H9 (cell line): ENCODE results near the gene SNRPA1. TPM values are rescaled to one million over a fixed set of nuclear protein-coding genes. Genes with fewer than 3 reads are reported as not detected.

Source experiments
- DNase-seq: peaks from one replicate; pipeline ENCODE4 v3.0.0-alpha.2; 2017
- H2AFZ ChIP-seq: one replicate; pipeline ENCODE4 v1.6.1; 2013; ENCODE audit warnings: mild to moderate bottlenecking, low read length, control low read depth, moderate library complexity
- H2AK5ac ChIP-seq: 2 replicates; pipeline ENCODE4 v1.6.1; 2013; ENCODE audit warnings: low read length, control low read depth, mixed read lengths; ENCODE audit not compliant: insufficient read length
- H2BK120ac ChIP-seq: one replicate; pipeline ENCODE4 v1.6.1; 2013; ENCODE audit warnings: low read depth, mild to moderate bottlenecking, low read length, control low read depth, inconsistent platforms; ENCODE audit not compliant: poor library complexity, severe bottlenecking
- H2BK12ac ChIP-seq: 2 replicates; pipeline ENCODE4 v1.6.1; 2013; ENCODE audit warnings: low read length, control low read depth, mixed read lengths, low read depth; ENCODE audit not compliant: insufficient read length
- H2BK15ac ChIP-seq: 2 replicates; pipeline ENCODE4 v1.6.1; 2013; ENCODE audit warnings: low read depth, low read length, control low read depth
- H2BK20ac ChIP-seq: one replicate; pipeline ENCODE4 v1.6.1; 2013; ENCODE audit warnings: low read depth, mild to moderate bottlenecking, low read length, control low read depth, inconsistent platforms; ENCODE audit not compliant: poor library complexity, severe bottlenecking
- H2BK5ac ChIP-seq: 2 replicates; pipeline ENCODE4 v1.6.1; 2013; ENCODE audit warnings: low read length, control low read depth, mixed read lengths; ENCODE audit not compliant: insufficient read length
- H3K14ac ChIP-seq: 2 replicates; pipeline ENCODE4 v1.6.1; 2013; ENCODE audit warnings: low read length, control low read depth; ENCODE audit not compliant: insufficient read depth
- H3K18ac ChIP-seq: 2 replicates; pipeline ENCODE4 v1.6.1; 2013; ENCODE audit warnings: low read depth, mild to moderate bottlenecking, mixed read lengths, low read length, control low read depth; ENCODE audit not compliant: insufficient read length
- H3K23ac ChIP-seq: 2 replicates; pipeline ENCODE4 v1.6.1; 2013; ENCODE audit warnings: low read length, control low read depth, mixed read lengths, low read depth; ENCODE audit not compliant: insufficient read length
- H3K23me2 ChIP-seq: 2 replicates; pipeline ENCODE4 v1.6.1; 2013; ENCODE audit warnings: low read depth, mild to moderate bottlenecking, mixed read lengths, low read length, control low read depth; ENCODE audit not compliant: insufficient read length, poor library complexity, severe bottlenecking
- H3K27ac ChIP-seq: 2 replicates; pipeline ENCODE4 v1.5.1; 2013; ENCODE audit warnings: low read length, control low read depth, mixed read lengths, low read depth; ENCODE audit not compliant: insufficient read length
- H3K27me3 ChIP-seq: 2 replicates; pipeline ENCODE4 v1.6.1; 2013; ENCODE audit warnings: low read length, control low read depth, inconsistent platforms; ENCODE audit not compliant: insufficient read depth
- H3K4ac ChIP-seq: 2 replicates; pipeline ENCODE4 v1.6.1; 2013; ENCODE audit warnings: low read depth, mild to moderate bottlenecking, control low read depth, inconsistent platforms, low read length, moderate library complexity
- H3K4me1 ChIP-seq: 2 replicates; pipeline ENCODE4 v1.6.1; 2013; ENCODE audit warnings: low read length, control low read depth, inconsistent platforms; ENCODE audit not compliant: insufficient read depth
- H3K4me2 ChIP-seq: 2 replicates; pipeline ENCODE4 v1.6.1; 2013; ENCODE audit warnings: low read length, control low read depth, mixed read lengths; ENCODE audit not compliant: insufficient read length, insufficient read depth
- H3K56ac ChIP-seq: 2 replicates; pipeline ENCODE4 v1.6.1; 2013; ENCODE audit warnings: low read depth, mild to moderate bottlenecking, mixed read lengths, low read length, control low read depth; ENCODE audit not compliant: insufficient read length
- H3K79me1 ChIP-seq: 2 replicates; pipeline ENCODE4 v1.6.1; 2013; ENCODE audit warnings: low read depth, mild to moderate bottlenecking, moderate library complexity, low read length, control low read depth, inconsistent platforms; ENCODE audit not compliant: insufficient read depth, poor library complexity, severe bottlenecking
- H3K79me2 ChIP-seq: 2 replicates; pipeline ENCODE4 v1.6.1; 2013; ENCODE audit warnings: low read length, control low read depth, inconsistent platforms; ENCODE audit not compliant: insufficient read depth
- H3K9ac ChIP-seq: 2 replicates; pipeline ENCODE4 v1.6.1; 2013; ENCODE audit warnings: low read length, control low read depth, mixed read lengths; ENCODE audit not compliant: insufficient read length; ENCODE audit errors: extremely low read depth
- H3K9me3 ChIP-seq: one replicate; pipeline ENCODE4 v1.6.1; 2013; ENCODE audit warnings: low read depth, low read length, inconsistent platforms; ENCODE audit not compliant: control insufficient read depth
- H3T11ph ChIP-seq: one replicate; pipeline ENCODE4 v1.6.1; 2013; ENCODE audit warnings: mild to moderate bottlenecking, low read length, control low read depth, inconsistent platforms
- H4K20me1 ChIP-seq: one replicate; pipeline ENCODE4 v1.6.1; 2013; ENCODE audit not compliant: control insufficient read depth, insufficient read length, insufficient read depth
- H4K5ac ChIP-seq: 2 replicates; pipeline ENCODE4 v1.6.1; 2013; ENCODE audit warnings: low read depth, mild to moderate bottlenecking, mixed read lengths, low read length, control low read depth; ENCODE audit not compliant: insufficient read length
- H4K8ac ChIP-seq: replicated peaks from 2 replicates; pipeline ENCODE4 v1.6.1; 2013; ENCODE audit warnings: low read length, control low read depth, mixed read lengths, low read depth; ENCODE audit not compliant: insufficient read length
- H4K91ac ChIP-seq: 2 replicates; pipeline ENCODE4 v1.6.1; 2013; ENCODE audit warnings: low read depth, mild to moderate bottlenecking, moderate library complexity, mixed read lengths, low read length, control low read depth; ENCODE audit not compliant: insufficient read length
- H3K27ac Mint-ChIP-seq, 3 experiments: 2 replicates in 2 of 3; 3 replicates in 1 of 3; pipeline ENCODE4 v1.8.0; 2020 to 2021; ENCODE audit warnings: mixed read lengths in 3 of 3, mild to moderate bottlenecking in 1 of 3, moderate library complexity in 1 of 3
- H3K27me3 Mint-ChIP-seq: 2 replicates; pipeline ENCODE4 v1.8.0; 2021; ENCODE audit warnings: low read depth, mild to moderate bottlenecking, moderate library complexity, mixed read lengths
- H3K36me3 Mint-ChIP-seq, 3 experiments: 2 replicates in 2 of 3; 3 replicates in 1 of 3; pipeline ENCODE4 v1.8.0; 2020 to 2021; ENCODE audit warnings: low read depth in 3 of 3, mixed read lengths in 3 of 3; ENCODE audit not compliant: insufficient read depth in 1 of 3
- H3K4me1 Mint-ChIP-seq, 2 experiments: 2 replicates each; pipeline ENCODE4 v1.8.0; 2020; ENCODE audit warnings: mixed read lengths in 2 of 2
- H3K4me3 Mint-ChIP-seq, 2 experiments: 2 replicates in 1 of 2; 3 replicates in 1 of 2; pipeline ENCODE4 v1.8.0; 2020 to 2021; ENCODE audit warnings: mild to moderate bottlenecking in 2 of 2, mixed read lengths in 2 of 2, moderate library complexity in 1 of 2
- H3K9me3 Mint-ChIP-seq, 2 experiments: 2 replicates in 1 of 2; 3 replicates in 1 of 2; pipeline ENCODE4 v1.8.0; 2020; ENCODE audit warnings: mild to moderate bottlenecking in 2 of 2, mixed read lengths in 2 of 2, moderate library complexity in 1 of 2
- WGBS: extraction: QIAGEN DNeasy Blood & Tissue Kit; methylation state at CpG from one replicate; pipeline ENCODE4 v1.1.7; 2013; ENCODE audit warnings: missing lambda C conversion rate, low lambda C conversion rate, mixed read lengths; ENCODE audit not compliant: insufficient read length; ENCODE audit errors: extremely low coverage; 5-methylcytosine and 5-hydroxymethylcytosine counted together
- total RNA-seq: library from RNA; stranded (reverse); gene quantifications from 2 replicates; pipeline ENCODE4 v1.2.1, GENCODE V29; 2021
- TF ChIP-seq, protein P1 (sequence below): fragments of 200-600 bp; sonication (generic); conservative IDR thresholded peaks from 3 replicates; pipeline ENCODE4 v1.8.0; 2021; ENCODE audit warnings: antibody characterized with exemption, mild to moderate bottlenecking

Gene SNRPA1
- total RNA-seq, 1 experiment from 2014 or later: 145 TPM

- Histone ChIP-seq H3K79me2 (no peaks in the 10 kb centered on the region; the same call in 1 of the 2 replicates), H3K14ac (no peak within 1 kb of the TSS), H2BK5ac (no peak within 1 kb of the TSS), H3K9ac (peak within 1 kb of the TSS; percentile 66), H2BK12ac (no peak within 1 kb of the TSS), H4K5ac (no peak within 1 kb of the TSS), H3K4me2 (peak within 1 kb of the TSS; percentile 99), H4K20me1 (no peaks in the 10 kb centered on the region), H3K23ac (no peak within 1 kb of the TSS), H4K91ac (no peak within 1 kb of the TSS), H2BK120ac (no peak within 1 kb of the TSS), H3K23me2 (peaks cover 11% of the 10 kb centered on the region), H2AK5ac (no peak within 1 kb of the TSS), H3K18ac (no peak within 1 kb of the TSS), H2BK20ac (no peak within 1 kb of the TSS), H3K56ac (no peak within 1 kb of the TSS), H2AFZ (no peak within 1 kb of the TSS), H3K4me1 (no peaks in the 10 kb centered on the region), H3K4ac (no peak within 1 kb of the TSS), H4K8ac (no peak within 1 kb of the TSS), H3K9me3 (no peaks in the 10 kb centered on the region), H2BK15ac (no peak within 1 kb of the TSS), H3T11ph (no peak within 1 kb of the TSS), H3K27me3 (no peaks in the 10 kb centered on the region), H3K27ac (no peak within 1 kb of the TSS), H3K79me1 (no peaks in the 10 kb centered on the region)
- DNase-seq: peak; percentile 86
- no peaks in the 10 kb centered on the region for H3K27me3 Mint-ChIP-seq
- H3K36me3 Mint-ChIP-seq: peaks cover 28 to 62% (median 50%) of the 10 kb centered on the region in 3 experiments; a peak in 6 of 7 replicates
- peak within 1 kb of the TSS; percentile 66 to 96 (median 74) for H3K27ac Mint-ChIP-seq
- peak within 1 kb of the TSS; percentile 98 to 100 for H3K4me3 Mint-ChIP-seq
- H3K4me1 Mint-ChIP-seq: peaks cover 2 to 7% of the 10 kb centered on the region in 2 experiments
- no CpG with 5 or more reads among the region's 91 CpGs for WGBS
- H3K9me3 Mint-ChIP-seq: no peaks in the 10 kb centered on the region
- TF ChIP-seq, protein P1, sequence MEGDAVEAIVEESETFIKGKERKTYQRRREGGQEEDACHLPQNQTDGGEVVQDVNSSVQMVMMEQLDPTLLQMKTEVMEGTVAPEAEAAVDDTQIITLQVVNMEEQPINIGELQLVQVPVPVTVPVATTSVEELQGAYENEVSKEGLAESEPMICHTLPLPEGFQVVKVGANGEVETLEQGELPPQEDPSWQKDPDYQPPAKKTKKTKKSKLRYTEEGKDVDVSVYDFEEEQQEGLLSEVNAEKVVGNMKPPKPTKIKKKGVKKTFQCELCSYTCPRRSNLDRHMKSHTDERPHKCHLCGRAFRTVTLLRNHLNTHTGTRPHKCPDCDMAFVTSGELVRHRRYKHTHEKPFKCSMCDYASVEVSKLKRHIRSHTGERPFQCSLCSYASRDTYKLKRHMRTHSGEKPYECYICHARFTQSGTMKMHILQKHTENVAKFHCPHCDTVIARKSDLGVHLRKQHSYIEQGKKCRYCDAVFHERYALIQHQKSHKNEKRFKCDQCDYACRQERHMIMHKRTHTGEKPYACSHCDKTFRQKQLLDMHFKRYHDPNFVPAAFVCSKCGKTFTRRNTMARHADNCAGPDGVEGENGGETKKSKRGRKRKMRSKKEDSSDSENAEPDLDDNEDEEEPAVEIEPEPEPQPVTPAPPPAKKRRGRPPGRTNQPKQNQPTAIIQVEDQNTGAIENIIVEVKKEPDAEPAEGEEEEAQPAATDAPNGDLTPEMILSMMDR: no peak
Observed at GRCh38 chr15:101277038-101277822, 17.8 kb downstream of the SNRPA1 start, which contains the start of gene SELENOS. SELENOS (minus strand) TSS chr15:101277485; CDS start chr15:101277417, 68 bp downstream.
